DND-41 (cell line): ENCODE data around the gene PM20D1.
"Not testable (repeated sequence)": the region's sequence is repeated elsewhere in the genome, so short reads cannot be mapped to it uniquely, and the experiment has no call there.

Experiments
- ATAC-seq: fragments of 200-7000 bp; cut with Tn5 transposase; 3 replicates; pipeline ENCODE4 v1.9.1; 2021; ENCODE audit warnings: low read depth; ENCODE audit not compliant: insufficient read depth
- DNase-seq: peaks from one replicate; pipeline ENCODE4 v3.0.0-alpha.2; 2020
- H2AFZ ChIP-seq: 2 replicates; pipeline ENCODE4 v1.6.0; 2012; ENCODE audit warnings: low read depth, low read length
- H3K27ac ChIP-seq: 2 replicates; pipeline ENCODE4 v1.5.1; 2012; ENCODE audit warnings: low read length, inconsistent platforms
- H3K27me3 ChIP-seq: fragments of 200-600 bp; sonication (generic); 2 replicates; pipeline ENCODE4 v1.6.0; 2012; ENCODE audit warnings: low read length, mild to moderate bottlenecking, inconsistent platforms; ENCODE audit not compliant: insufficient read depth, poor library complexity
- H3K36me3 ChIP-seq: 2 replicates; pipeline ENCODE4 v1.5.1; 2012; ENCODE audit warnings: low read length, inconsistent platforms; ENCODE audit not compliant: insufficient read depth
- H3K4me1 ChIP-seq: 2 replicates; pipeline ENCODE4 v1.5.1; 2012; ENCODE audit warnings: mild to moderate bottlenecking, low read length; ENCODE audit not compliant: insufficient read depth
- H3K4me2 ChIP-seq: 2 replicates; pipeline ENCODE4 v1.6.0; 2012; ENCODE audit warnings: mild to moderate bottlenecking, moderate library complexity, low read length, inconsistent platforms; ENCODE audit not compliant: insufficient read depth
- H3K4me3 ChIP-seq, 2 experiments: fragments of 200-600 bp in 1 of 2; shearing (Covaris generic) in 1 of 2; 2 replicates each; pipeline ENCODE4 v1.5.1; 2012 to 2016; ENCODE audit warnings: inconsistent platforms in 2 of 2, low read length in 2 of 2, mild to moderate bottlenecking in 2 of 2, low read depth in 1 of 2, moderate library complexity in 1 of 2
- H3K79me2 ChIP-seq: 2 replicates; pipeline ENCODE4 v1.6.0; 2012; ENCODE audit warnings: low read length, inconsistent platforms; ENCODE audit not compliant: insufficient read depth
- H3K9ac ChIP-seq: 2 replicates; pipeline ENCODE4 v1.6.0; 2012; ENCODE audit warnings: low read depth, mild to moderate bottlenecking, inconsistent platforms, low read length, moderate library complexity
- H3K9me3 ChIP-seq: 2 replicates; pipeline ENCODE4 v1.5.1; 2012; ENCODE audit warnings: low read length, moderate library complexity, mild to moderate bottlenecking, inconsistent platforms; ENCODE audit not compliant: insufficient read depth, severe bottlenecking
- H4K20me1 ChIP-seq: 2 replicates; pipeline ENCODE4 v1.6.0; 2012; ENCODE audit warnings: low read length; ENCODE audit not compliant: insufficient read depth
- EZH2 ChIP-seq: IDR thresholded peaks from 3 replicates; pipeline ENCODE4 v1.6.1; 2012; ENCODE audit warnings: borderline replicate concordance, low read depth, mild to moderate bottlenecking, moderate library complexity, low read length, inconsistent platforms; ENCODE audit not compliant: severe bottlenecking
- TF ChIP-seq, protein P1 (sequence below): IDR thresholded peaks from 2 replicates; pipeline ENCODE4 v1.5.1; 2012; ENCODE audit warnings: borderline replicate concordance, low read length, moderate library complexity, mild to moderate bottlenecking; ENCODE audit not compliant: poor library complexity, severe bottlenecking; ENCODE audit errors: extremely low read depth

PM20D1 gene

DNA sequence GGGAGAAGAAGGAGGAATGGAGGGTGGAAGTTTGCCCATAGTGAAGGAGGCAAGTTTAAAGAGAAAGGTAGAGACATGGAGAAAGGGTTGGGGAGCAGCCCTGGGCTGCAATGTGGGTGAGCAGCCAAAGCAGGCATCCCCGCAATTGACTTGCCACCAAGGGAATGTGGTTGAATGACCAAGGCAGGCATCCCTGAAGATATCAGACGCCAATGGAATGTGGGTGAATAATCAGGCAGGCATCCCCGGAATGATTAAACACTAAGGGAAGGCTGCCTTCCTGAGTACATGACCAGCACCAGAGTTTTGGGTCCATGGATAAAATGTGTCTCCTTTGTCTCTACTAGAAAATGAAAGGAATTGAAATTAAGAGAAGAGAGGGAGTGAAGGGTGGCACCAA lies 39.8 kb upstream of the PM20D1 start:
- H3K36me3 ChIP-seq, H3K9me3 ChIP-seq, H4K20me1 ChIP-seq, H3K4me3 ChIP-seq, H3K27me3 ChIP-seq, ATAC-seq, H2AFZ ChIP-seq, H3K4me2 ChIP-seq, H3K9ac ChIP-seq, H3K27ac ChIP-seq, H3K4me1 ChIP-seq, H3K79me2 ChIP-seq, DNase-seq: not testable (repeated sequence)

DNA sequence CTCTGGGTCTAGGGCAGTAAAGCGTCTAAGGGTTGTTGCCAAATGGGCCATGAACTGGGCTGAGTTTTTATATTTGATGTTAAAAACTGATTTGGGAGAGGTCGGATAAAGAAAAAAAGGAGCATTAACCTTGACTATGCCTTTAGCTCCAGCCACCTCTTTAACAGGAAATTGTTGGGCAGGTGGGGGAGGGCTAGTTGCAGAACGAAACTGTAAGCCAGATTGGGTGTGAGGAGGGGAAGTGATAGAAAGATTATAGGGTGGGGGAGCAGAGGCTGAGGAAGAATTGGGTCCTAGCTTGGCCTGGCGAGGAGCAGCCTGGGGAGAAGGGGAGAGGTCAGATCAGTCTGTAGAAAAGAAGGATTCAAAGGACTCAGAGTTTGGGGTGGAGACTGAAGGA lies 39.1 kb upstream of the PM20D1 start:
- not testable (repeated sequence) for H3K4me3 ChIP-seq, H3K27me3 ChIP-seq, DNase-seq, H3K36me3 ChIP-seq, H3K9me3 ChIP-seq, ATAC-seq, H3K79me2 ChIP-seq, H3K27ac ChIP-seq, H3K9ac ChIP-seq, H3K4me1 ChIP-seq, H3K4me2 ChIP-seq, H2AFZ ChIP-seq, H4K20me1 ChIP-seq

DNA sequence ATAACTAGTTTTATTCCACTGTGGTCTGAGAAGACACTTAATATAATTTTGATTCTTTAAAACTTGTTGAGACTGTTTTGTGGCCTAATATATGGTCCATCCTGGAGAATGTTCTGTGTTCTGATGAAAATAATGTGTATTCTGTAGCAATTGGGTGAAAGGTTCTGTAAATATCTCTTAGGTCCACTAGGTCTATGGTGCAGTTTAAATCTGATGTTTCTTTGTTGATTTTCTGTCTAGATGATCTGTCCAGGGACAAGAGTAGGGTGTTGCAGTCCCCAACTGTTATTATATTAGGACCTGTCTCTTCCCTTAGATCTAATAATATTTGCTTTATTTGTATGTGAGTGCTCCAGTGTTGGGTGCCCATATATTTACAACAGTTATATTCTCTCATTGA lies 33.9 kb upstream of the PM20D1 start:
- ATAC-seq (no peak), DNase-seq (no peak)
- Histone ChIP-seq H3K79me2 (no peaks in the 10 kb centered on the region), H3K4me2 (no peak overlapping the region), H3K27ac (no peak overlapping the region), H3K36me3 (no peaks in the 10 kb centered on the region), H4K20me1 (no peaks in the 10 kb centered on the region), H3K4me1 (no peaks in the 10 kb centered on the region), H3K9me3 (peaks cover 5% of the 10 kb centered on the region), H3K4me3 (no peak overlapping the region), H2AFZ (no peak overlapping the region), H3K9ac (no peak overlapping the region), H3K27me3 (no peaks in the 10 kb centered on the region)
- TF ChIP-seq, protein P1, sequence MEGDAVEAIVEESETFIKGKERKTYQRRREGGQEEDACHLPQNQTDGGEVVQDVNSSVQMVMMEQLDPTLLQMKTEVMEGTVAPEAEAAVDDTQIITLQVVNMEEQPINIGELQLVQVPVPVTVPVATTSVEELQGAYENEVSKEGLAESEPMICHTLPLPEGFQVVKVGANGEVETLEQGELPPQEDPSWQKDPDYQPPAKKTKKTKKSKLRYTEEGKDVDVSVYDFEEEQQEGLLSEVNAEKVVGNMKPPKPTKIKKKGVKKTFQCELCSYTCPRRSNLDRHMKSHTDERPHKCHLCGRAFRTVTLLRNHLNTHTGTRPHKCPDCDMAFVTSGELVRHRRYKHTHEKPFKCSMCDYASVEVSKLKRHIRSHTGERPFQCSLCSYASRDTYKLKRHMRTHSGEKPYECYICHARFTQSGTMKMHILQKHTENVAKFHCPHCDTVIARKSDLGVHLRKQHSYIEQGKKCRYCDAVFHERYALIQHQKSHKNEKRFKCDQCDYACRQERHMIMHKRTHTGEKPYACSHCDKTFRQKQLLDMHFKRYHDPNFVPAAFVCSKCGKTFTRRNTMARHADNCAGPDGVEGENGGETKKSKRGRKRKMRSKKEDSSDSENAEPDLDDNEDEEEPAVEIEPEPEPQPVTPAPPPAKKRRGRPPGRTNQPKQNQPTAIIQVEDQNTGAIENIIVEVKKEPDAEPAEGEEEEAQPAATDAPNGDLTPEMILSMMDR, result no peak
- TF ChIP-seq EZH2, result no peak

DNA sequence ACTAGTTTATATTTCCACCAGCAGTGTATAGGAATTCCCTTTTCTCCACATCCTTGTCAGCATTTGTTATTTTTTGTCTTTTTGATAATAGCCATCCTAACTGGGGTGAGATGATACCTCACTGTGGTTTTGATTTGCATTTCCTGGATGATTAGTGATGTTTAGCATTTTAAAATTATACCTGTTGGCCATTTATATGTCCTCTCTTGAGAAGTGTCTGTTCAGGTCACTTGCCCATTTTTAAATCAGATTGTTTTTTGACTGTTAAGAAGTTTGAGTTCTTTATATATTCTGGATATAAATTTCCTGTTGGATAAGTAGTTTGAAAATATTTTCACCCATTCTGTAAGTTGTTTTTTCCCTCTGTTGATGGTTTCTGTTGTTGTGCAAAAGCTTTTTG lies 31.0 kb upstream of the PM20D1 start:
- no peaks in the 10 kb centered on the region for H3K4me1 ChIP-seq
- DNase-seq, result no peak
- H3K4me3 ChIP-seq, result no peak overlapping the region
- H4K20me1 ChIP-seq, result no peaks in the 10 kb centered on the region
- no peak overlapping the region for H3K27ac ChIP-seq
- H3K9ac ChIP-seq, result no peak overlapping the region
- no peak for ATAC-seq
- H3K36me3 ChIP-seq, result no peaks in the 10 kb centered on the region
- TF ChIP-seq EZH2, result no peak
- TF ChIP-seq, protein P1, result no peak
- H3K4me2 ChIP-seq, result no peak overlapping the region
- H3K27me3 ChIP-seq, result no peaks in the 10 kb centered on the region
- H3K79me2 ChIP-seq, result no peaks in the 10 kb centered on the region
- H3K9me3 ChIP-seq, result peaks cover 7% of the 10 kb centered on the region
- H2AFZ ChIP-seq, result no peak overlapping the region

DNA sequence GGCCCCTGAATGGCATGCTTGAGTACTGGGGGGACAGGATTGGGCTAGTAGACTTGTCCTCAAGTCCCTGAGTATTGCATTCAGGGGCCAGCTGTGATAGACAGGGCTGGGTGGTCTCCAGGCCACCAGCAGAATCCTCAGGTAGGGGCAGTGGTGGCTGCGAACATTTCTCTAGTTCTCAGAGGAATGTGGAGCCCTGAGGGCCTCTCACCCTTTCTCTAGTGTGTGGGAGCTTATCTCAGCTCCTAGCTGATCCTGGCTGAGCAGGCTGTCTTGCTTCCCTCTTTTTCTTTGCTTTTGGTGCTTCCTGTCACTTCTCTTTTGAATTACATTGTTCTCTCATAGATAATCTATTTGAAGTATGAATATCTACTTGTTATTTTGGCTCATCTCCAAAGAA lies 30.0 kb upstream of the PM20D1 start:
- Histone ChIP-seq H3K4me2 (no peak overlapping the region), H3K9me3 (peaks cover 7% of the 10 kb centered on the region), H3K27ac (no peak overlapping the region), H3K36me3 (no peaks in the 10 kb centered on the region), H3K4me1 (no peaks in the 10 kb centered on the region), H2AFZ (no peak overlapping the region), H3K27me3 (no peaks in the 10 kb centered on the region), H3K9ac (no peak overlapping the region), H3K4me3 (no peak overlapping the region), H4K20me1 (no peaks in the 10 kb centered on the region), H3K79me2 (no peaks in the 10 kb centered on the region)
- TF ChIP-seq, protein P1, result no peak
- no peak for TF ChIP-seq EZH2
- DNase-seq, result no peak
- ATAC-seq, result no peak
